ENCODE data around the gene PADI4. TPM values are rescaled to one million over a fixed set of nuclear protein-coding genes. Genes with fewer than 3 reads are reported as not detected.

Gene PADI4
- under 1 TPM; 0.17 to 0.23 TPM for total RNA-seq

GRCh38 chr1:17307946-17308345 lies at the start of gene PADI4:
TSS of gene PADI4 (plus strand) at chr1:17308197. CDS start at chr1:17308223, 26 bp downstream.
- Mint-ChIP-seq H3K27ac (no peak within 1 kb of the TSS), H3K27me3 (peaks cover 7% of the 10 kb centered on the region), H3K36me3 (ENCODE audit: low read depth) (no peaks in the 10 kb centered on the region), H3K4me3 (no peak within 1 kb of the TSS), H3K9me3 (no peaks in the 10 kb centered on the region), H3K4me1 (peaks cover 8% of the 10 kb centered on the region)
- no peak for DNase-seq
- POLR2A ChIA-PET = no interaction called here
- CTCF ChIA-PET = no interaction called here

GRCh38 chr1:17258758-17259130 lies 49.3 kb upstream of the PADI4 start:
- Mint-ChIP-seq H3K27me3 (peaks cover 11% of the 10 kb centered on the region), H3K4me3 (no peak overlapping the region), H3K4me1 (no peaks in the 10 kb centered on the region), H3K36me3 (ENCODE audit: low read depth) (no peaks in the 10 kb centered on the region), H3K9me3 (no peaks in the 10 kb centered on the region), H3K27ac (no peak overlapping the region)
- DNase-seq = no peak
- CTCF ChIA-PET = interaction anchor here (0.6 kb wide), 1 partner anchor 23 kb away, joined by 3 read pairs; no protein-coding TSS in a partner anchor
- POLR2A ChIA-PET = no interaction called here

- CTCF ChIA-PET = interaction anchor here (1.0 kb wide), 1 partner anchor 13 kb away, joined by 3 read pairs; no protein-coding TSS in a partner anchor
- Mint-ChIP-seq H3K36me3 (ENCODE audit: low read depth) (no peaks in the 10 kb centered on the region), H3K27ac (no peak overlapping the region), H3K9me3 (no peaks in the 10 kb centered on the region), H3K27me3 (peaks cover 15% of the 10 kb centered on the region), H3K4me3 (no peak overlapping the region), H3K4me1 (no peaks in the 10 kb centered on the region)
- no peak for DNase-seq
- POLR2A ChIA-PET = no interaction called here
Observed at GRCh38 chr1:17259233-17259873, 48.6 kb upstream of the PADI4 start.

- POLR2A ChIA-PET = no interaction called here
- CTCF ChIA-PET = interaction anchor here (1.0 kb wide), 1 partner anchor 14 kb away, joined by 3 read pairs; no protein-coding TSS in a partner anchor
- Mint-ChIP-seq H3K9me3 (no peaks in the 10 kb centered on the region), H3K4me3 (no peak overlapping the region), H3K4me1 (no peaks in the 10 kb centered on the region), H3K36me3 (ENCODE audit: low read depth) (no peaks in the 10 kb centered on the region), H3K27me3 (peaks cover 16% of the 10 kb centered on the region), H3K27ac (no peak overlapping the region)
- no peak for DNase-seq
Observed at GRCh38 chr1:17260264-17260663, 47.7 kb upstream of the PADI4 start.

GRCh38 chr1:17260738-17261137 lies 47.3 kb upstream of the PADI4 start:
- Mint-ChIP-seq H3K36me3 (ENCODE audit: low read depth) (no peaks in the 10 kb centered on the region), H3K9me3 (no peaks in the 10 kb centered on the region), H3K4me3 (no peak overlapping the region), H3K27me3 (peaks cover 16% of the 10 kb centered on the region), H3K27ac (no peak overlapping the region), H3K4me1 (no peaks in the 10 kb centered on the region)
- DNase-seq = no peak
- CTCF ChIA-PET = no interaction called here
- POLR2A ChIA-PET = no interaction called here

GRCh38 chr1:17263936-17264335 lies 44.1 kb upstream of the PADI4 start:
- no peaks in the 10 kb centered on the region for H3K36me3 Mint-ChIP-seq (ENCODE audit: low read depth)
- CTCF ChIA-PET = interaction anchor here (1.7 kb wide), 1 partner anchor 8 kb away, joined by 4 read pairs; no protein-coding TSS in a partner anchor
- no peaks in the 10 kb centered on the region for H3K4me1 Mint-ChIP-seq
- no peak overlapping the region for H3K4me3 Mint-ChIP-seq
- H3K27ac Mint-ChIP-seq = no peak overlapping the region
- POLR2A ChIA-PET = no interaction called here
- H3K9me3 Mint-ChIP-seq = no peaks in the 10 kb centered on the region
- H3K27me3 Mint-ChIP-seq = peaks cover 14% of the 10 kb centered on the region
- DNase-seq = no peak

GRCh38 chr1:17264470-17264869 lies 43.5 kb upstream of the PADI4 start:
- Mint-ChIP-seq H3K4me1 (no peaks in the 10 kb centered on the region), H3K27me3 (peaks cover 14% of the 10 kb centered on the region), H3K27ac (no peak overlapping the region), H3K36me3 (ENCODE audit: low read depth) (no peaks in the 10 kb centered on the region), H3K4me3 (no peak overlapping the region), H3K9me3 (no peaks in the 10 kb centered on the region)
- DNase-seq = no peak
- POLR2A ChIA-PET = no interaction called here
- CTCF ChIA-PET = no interaction called here

- H3K4me3 Mint-ChIP-seq = no peak overlapping the region
- ChIA-PET POLR2A (no interaction called here), CTCF (no interaction called here)
- no peaks in the 10 kb centered on the region for H3K9me3 Mint-ChIP-seq
- peaks cover 14% of the 10 kb centered on the region for H3K27me3 Mint-ChIP-seq
- no peak for DNase-seq
- H3K4me1 Mint-ChIP-seq = no peaks in the 10 kb centered on the region
- H3K27ac Mint-ChIP-seq = no peak overlapping the region
- no peaks in the 10 kb centered on the region for H3K36me3 Mint-ChIP-seq (ENCODE audit: low read depth)
Observed at GRCh38 chr1:17265162-17265561, 42.8 kb upstream of the PADI4 start.

GRCh38 chr1:17265950-17266349 lies 42.0 kb upstream of the PADI4 start:
- ChIA-PET POLR2A (no interaction called here), CTCF (no interaction called here)
- H3K36me3 Mint-ChIP-seq (ENCODE audit: low read depth) = no peaks in the 10 kb centered on the region
- H3K27me3 Mint-ChIP-seq = peaks cover 14% of the 10 kb centered on the region
- no peaks in the 10 kb centered on the region for H3K9me3 Mint-ChIP-seq
- H3K27ac Mint-ChIP-seq = no peak overlapping the region
- no peak for DNase-seq
- no peak overlapping the region for H3K4me3 Mint-ChIP-seq
- H3K4me1 Mint-ChIP-seq = no peaks in the 10 kb centered on the region

- POLR2A ChIA-PET = no interaction called here
- Mint-ChIP-seq H3K27me3 (peaks cover 3% of the 10 kb centered on the region), H3K36me3 (ENCODE audit: low read depth) (no peaks in the 10 kb centered on the region), H3K4me3 (no peak overlapping the region), H3K4me1 (no peaks in the 10 kb centered on the region), H3K9me3 (no peaks in the 10 kb centered on the region), H3K27ac (no peak overlapping the region)
- no peak for DNase-seq
- CTCF ChIA-PET = interaction anchor here (1.5 kb wide), 1 partner anchor 8 kb away, joined by 4 read pairs; no protein-coding TSS in a partner anchor
Observed at GRCh38 chr1:17270891-17271765, 36.9 kb upstream of the PADI4 start.

- no peak for DNase-seq
- Mint-ChIP-seq H3K4me1 (no peaks in the 10 kb centered on the region), H3K4me3 (no peak overlapping the region), H3K27me3 (peaks cover 3% of the 10 kb centered on the region), H3K27ac (no peak overlapping the region), H3K9me3 (no peaks in the 10 kb centered on the region), H3K36me3 (ENCODE audit: low read depth) (no peaks in the 10 kb centered on the region)
- ChIA-PET CTCF (interaction anchor here (0.8 to 1.5 kb wide), 2 partner anchors 9 to 133 kb away, joined by 3 to 4 read pairs; no protein-coding TSS in a partner anchor), POLR2A (no interaction called here)
Observed at GRCh38 chr1:17272066-17272465, 35.9 kb upstream of the PADI4 start.

GRCh38 chr1:17272646-17273045 lies 35.4 kb upstream of the PADI4 start:
- DNase-seq = no peak
- peaks cover 3% of the 10 kb centered on the region for H3K27me3 Mint-ChIP-seq
- POLR2A ChIA-PET = no interaction called here
- H3K36me3 Mint-ChIP-seq (ENCODE audit: low read depth) = no peaks in the 10 kb centered on the region
- H3K27ac Mint-ChIP-seq = no peak overlapping the region
- H3K4me1 Mint-ChIP-seq = no peaks in the 10 kb centered on the region
- CTCF ChIA-PET = interaction anchor here (1.5 kb wide), 1 partner anchor 9 kb away, joined by 4 read pairs; no protein-coding TSS in a partner anchor
- H3K4me3 Mint-ChIP-seq = no peak overlapping the region
- no peaks in the 10 kb centered on the region for H3K9me3 Mint-ChIP-seq

- Mint-ChIP-seq H3K4me1 (no peaks in the 10 kb centered on the region), H3K27ac (no peak overlapping the region), H3K9me3 (no peaks in the 10 kb centered on the region), H3K27me3 (peaks cover 3% of the 10 kb centered on the region), H3K4me3 (no peak overlapping the region), H3K36me3 (ENCODE audit: low read depth) (no peaks in the 10 kb centered on the region)
- POLR2A ChIA-PET = no interaction called here
- DNase-seq = no peak
- CTCF ChIA-PET = no interaction called here
Observed at GRCh38 chr1:17273096-17273495, 34.9 kb upstream of the PADI4 start.
